ENCODE data around the gene ERGIC1. TPM values are rescaled to one million over a fixed set of nuclear protein-coding genes. Genes with fewer than 3 reads are reported as not detected.

The ERGIC1 gene
- total RNA-seq, 4 donors from 2014 or later, result 113 to 180 (median 143) TPM

- Histone ChIP-seq H3K9me3 (no peaks in the 10 kb centered on the region), H3K4me3 (no peak overlapping the region), H3K27me3 (no peaks in the 10 kb centered on the region), H3K27ac (no peak overlapping the region), H3K4me1 (no peaks in the 10 kb centered on the region), H3K36me3 (peaks cover 0 to 76% (median 0%) of the 10 kb centered on the region in 3 donors)
- DNase-seq, result no peak
- TF ChIP-seq POLR2A (IDR thresholded peaks at IDR 0.05), result no peak
- no peak for TF ChIP-seq CTCF (IDR thresholded peaks at IDR 0.05)
Measured at GRCh38 chr5:172942556-172942955, 108.5 kb downstream of the ERGIC1 start.

GRCh38 chr5:172943283-172943841 is 109.3 kb downstream of the ERGIC1 start:
- H3K36me3 ChIP-seq, result peaks cover 0 to 67% (median 0%) of the 10 kb centered on the region in 3 donors
- TF ChIP-seq CTCF (IDR thresholded peaks at IDR 0.05) (no peak), POLR2A (IDR thresholded peaks at IDR 0.05) (no peak)
- no peaks in the 10 kb centered on the region for H3K4me1 ChIP-seq
- no peak for DNase-seq
- no peaks in the 10 kb centered on the region for H3K9me3 ChIP-seq
- no peak overlapping the region for H3K4me3 ChIP-seq
- no peak overlapping the region for H3K27ac ChIP-seq
- H3K27me3 ChIP-seq, result no peaks in the 10 kb centered on the region

GRCh38 chr5:172943906-172944305 is 109.9 kb downstream of the ERGIC1 start:
- no peak for DNase-seq
- Histone ChIP-seq H3K36me3 (peaks cover 0 to 63% (median 0%) of the 10 kb centered on the region in 3 donors), H3K27me3 (no peaks in the 10 kb centered on the region), H3K27ac (no peak overlapping the region), H3K9me3 (no peaks in the 10 kb centered on the region), H3K4me1 (no peaks in the 10 kb centered on the region), H3K4me3 (no peak overlapping the region)
- TF ChIP-seq POLR2A (IDR thresholded peaks at IDR 0.05), result no peak
- TF ChIP-seq CTCF (IDR thresholded peaks at IDR 0.05), result no peak

GRCh38 chr5:172944741-172945140 is 110.7 kb downstream of the ERGIC1 start:
- Histone ChIP-seq H3K36me3 (peaks cover 0 to 55% (median 0%) of the 10 kb centered on the region in 3 donors), H3K27me3 (no peaks in the 10 kb centered on the region), H3K4me1 (no peaks in the 10 kb centered on the region), H3K4me3 (no peak overlapping the region), H3K27ac (no peak overlapping the region), H3K9me3 (no peaks in the 10 kb centered on the region)
- DNase-seq, result no peak
- TF ChIP-seq POLR2A (IDR thresholded peaks at IDR 0.05) (no peak), CTCF (IDR thresholded peaks at IDR 0.05) (no peak)

GRCh38 chr5:172945151-172945550 is 111.1 kb downstream of the ERGIC1 start:
- H3K27me3 ChIP-seq, result no peaks in the 10 kb centered on the region
- H3K4me3 ChIP-seq, result no peak overlapping the region
- TF ChIP-seq POLR2A (IDR thresholded peaks at IDR 0.05) (no peak), CTCF (IDR thresholded peaks at IDR 0.05) (no peak)
- H3K27ac ChIP-seq, result no peak overlapping the region
- DNase-seq, result no peak
- H3K4me1 ChIP-seq, result no peaks in the 10 kb centered on the region
- H3K36me3 ChIP-seq, result peaks cover 0 to 51% (median 0%) of the 10 kb centered on the region in 3 donors
- no peaks in the 10 kb centered on the region for H3K9me3 ChIP-seq

- Histone ChIP-seq H3K27ac (no peak overlapping the region), H3K9me3 (no peaks in the 10 kb centered on the region), H3K4me3 (no peak overlapping the region), H3K36me3 (peaks cover 0 to 49% (median 0%) of the 10 kb centered on the region in 3 donors), H3K4me1 (no peaks in the 10 kb centered on the region), H3K27me3 (no peaks in the 10 kb centered on the region)
- TF ChIP-seq POLR2A (IDR thresholded peaks at IDR 0.05) (no peak), CTCF (IDR thresholded peaks at IDR 0.05) (no peak)
- DNase-seq, result no peak
Measured at GRCh38 chr5:172946146-172946545, 112.1 kb downstream of the ERGIC1 start.
